SK-N-DZ (cell line): ENCODE measurements around the gene SLC37A1.
"Not testable (repeated sequence)": the region's sequence is repeated elsewhere in the genome, so short reads cannot be mapped to it uniquely, and the experiment has no call there.

Experiments used
- DNase-seq: peaks from one replicate; pipeline ENCODE4 v3.0.0-alpha.2; 2015; ENCODE audit warnings: low spot score

The SLC37A1 gene

GRCh38 chr21:42615924-42616323 lies 102.3 kb downstream of the SLC37A1 start:
- DNase-seq: no peak

- DNase-seq: no peak
Measured at GRCh38 chr21:42616446-42616845, 102.8 kb downstream of the SLC37A1 start.

GRCh38 chr21:42616941-42617340 lies 103.3 kb downstream of the SLC37A1 start:
- no peak for DNase-seq

GRCh38 chr21:42617486-42617885 lies 103.8 kb downstream of the SLC37A1 start:
- no peak for DNase-seq

GRCh38 chr21:42618707-42619102 lies 105.1 kb downstream of the SLC37A1 start:
- no peak for DNase-seq

GRCh38 chr21:42619166-42619565 lies 105.5 kb downstream of the SLC37A1 start:
- DNase-seq: no peak

GRCh38 chr21:42619841-42620240 lies 106.2 kb downstream of the SLC37A1 start:
- no peak for DNase-seq

- DNase-seq: no peak
Measured at GRCh38 chr21:42621166-42621818, 107.6 kb downstream of the SLC37A1 start.

- DNase-seq: no peak
Measured at GRCh38 chr21:42621819-42622177, 108.1 kb downstream of the SLC37A1 start.

GRCh38 chr21:42622284-42622683 lies 108.6 kb downstream of the SLC37A1 start:
- DNase-seq: no peak

- DNase-seq: no peak
Measured at GRCh38 chr21:42623694-42624093, 110.0 kb downstream of the SLC37A1 start.

- DNase-seq: no peak
Measured at GRCh38 chr21:42624095-42624790, 110.6 kb downstream of the SLC37A1 start.

- no peak for DNase-seq
Measured at GRCh38 chr21:42624936-42625335, 111.3 kb downstream of the SLC37A1 start.

GRCh38 chr21:42626171-42626570 lies 112.5 kb downstream of the SLC37A1 start:
- DNase-seq: no peak

- no peak for DNase-seq
Measured at GRCh38 chr21:42627527-42628289, 114.1 kb downstream of the SLC37A1 start.

GRCh38 chr21:42628466-42629061 lies 114.9 kb downstream of the SLC37A1 start:
- not testable (repeated sequence) for DNase-seq

GRCh38 chr21:42629933-42630589 lies 116.4 kb downstream of the SLC37A1 start:
- no peak for DNase-seq

GRCh38 chr21:42630626-42631025 lies 117.0 kb downstream of the SLC37A1 start:
- DNase-seq: no peak
